ENCODE data around the gene VAT1. TPM values are rescaled to one million over a fixed set of nuclear protein-coding genes. Genes with fewer than 3 reads are reported as not detected.

Gene VAT1
- total RNA-seq, 1 donor from 2014 or later, result 413 TPM

- H3K27me3 Mint-ChIP-seq (ENCODE audit: low read depth, unreplicated experiment), result no peaks in the 10 kb centered on the region
- H3K4me3 Mint-ChIP-seq (ENCODE audit: unreplicated experiment), result no peak overlapping the region
- Histone ChIP-seq H3K4me2 (ENCODE audit: low read length) (no peak overlapping the region), H3K79me2 (ENCODE audit: insufficient read depth, low read length) (peaks cover 6% of the 10 kb centered on the region), H3K4me3 (ENCODE audit: insufficient read depth, low read depth, low read length) (no peak overlapping the region), H3K9ac (ENCODE audit: low read length) (no peak overlapping the region), H3K36me3 (ENCODE audit: insufficient read depth, low read length) (no peaks in the 10 kb centered on the region), H2AFZ (ENCODE audit: low read depth, low read length) (no peak overlapping the region), H3K27ac (ENCODE audit: low read depth, low read length) (no peak overlapping the region), H3K4me1 (ENCODE audit: insufficient read depth, low read length) (no peaks in the 10 kb centered on the region), H3K27me3 (ENCODE audit: insufficient read depth, low read length) (no peaks in the 10 kb centered on the region), H4K20me1 (ENCODE audit: insufficient read depth, low read length) (no peaks in the 10 kb centered on the region), H3K9me3 (ENCODE audit: insufficient read depth, low read depth, low read length) (no peaks in the 10 kb centered on the region)
- TF ChIP-seq CTCF (IDR thresholded peaks at IDR 0.05; ENCODE audit: insufficient read depth, low read depth, low read length), result no peak
- no peak for TF ChIP-seq EZH2 (IDR thresholded peaks at IDR 0.05; ENCODE audit: insufficient read depth, low read length)
- FAIRE-seq (no peak), DNase-seq (ENCODE audit: low read depth) (no peak)
- H3K27ac Mint-ChIP-seq (ENCODE audit: unreplicated experiment), result no peak overlapping the region
- H3K4me1 Mint-ChIP-seq (ENCODE audit: low read depth, unreplicated experiment), result no peaks in the 10 kb centered on the region
- H3K9me3 Mint-ChIP-seq (ENCODE audit: unreplicated experiment), result no peaks in the 10 kb centered on the region
- H3K36me3 Mint-ChIP-seq (ENCODE audit: low read depth, unreplicated experiment), result peaks cover 3% of the 10 kb centered on the region
These were observed 53.1 kb downstream of the VAT1 start for GRCh38 chr17:42969001-42969581.

GRCh38 chr17:42967925-42968324 lies 54.3 kb downstream of the VAT1 start:
- TF ChIP-seq EZH2 (IDR thresholded peaks at IDR 0.05; ENCODE audit: insufficient read depth, low read length) (no peak), CTCF (IDR thresholded peaks at IDR 0.05; ENCODE audit: insufficient read depth, low read depth, low read length) (no peak)
- no peaks in the 10 kb centered on the region for H3K27me3 Mint-ChIP-seq (ENCODE audit: low read depth, unreplicated experiment)
- DNase-seq (ENCODE audit: low read depth), result no peak

More at GRCh38 chr17:42967925-42968324, 54.3 kb downstream of the VAT1 start:
- Histone ChIP-seq H3K27ac (ENCODE audit: low read depth, low read length) (no peak overlapping the region), H3K4me3 (ENCODE audit: insufficient read depth, low read depth, low read length) (no peak overlapping the region), H3K27me3 (ENCODE audit: insufficient read depth, low read length) (no peaks in the 10 kb centered on the region), H4K20me1 (ENCODE audit: insufficient read depth, low read length) (no peaks in the 10 kb centered on the region), H2AFZ (ENCODE audit: low read depth, low read length) (no peak overlapping the region), H3K4me1 (ENCODE audit: insufficient read depth, low read length) (peaks cover 5% of the 10 kb centered on the region), H3K9me3 (ENCODE audit: insufficient read depth, low read depth, low read length) (no peaks in the 10 kb centered on the region), H3K4me2 (ENCODE audit: low read length) (no peak overlapping the region), H3K79me2 (ENCODE audit: insufficient read depth, low read length) (peaks cover 16% of the 10 kb centered on the region), H3K9ac (ENCODE audit: low read length) (no peak overlapping the region), H3K36me3 (ENCODE audit: insufficient read depth, low read length) (no peaks in the 10 kb centered on the region)
- H3K4me1 Mint-ChIP-seq (ENCODE audit: low read depth, unreplicated experiment), result peaks cover 4% of the 10 kb centered on the region
- H3K36me3 Mint-ChIP-seq (ENCODE audit: low read depth, unreplicated experiment), result peaks cover 3% of the 10 kb centered on the region
- no peak for FAIRE-seq
- no peak overlapping the region for H3K27ac Mint-ChIP-seq (ENCODE audit: unreplicated experiment)
- no peak overlapping the region for H3K4me3 Mint-ChIP-seq (ENCODE audit: unreplicated experiment)
- no peaks in the 10 kb centered on the region for H3K9me3 Mint-ChIP-seq (ENCODE audit: unreplicated experiment)

Other genes with a start within 250 kb of the VAT1 start
- 49.5 and 53.2 TPM in 2 replicates for gene VPS25, start 248.9 kb downstream of the VAT1 start, total RNA-seq
- gene WNK4, start 241.8 kb downstream of the VAT1 start, total RNA-seq, result 22.8 and 34.8 TPM in 2 replicates
- gene COA3, start 223.7 kb downstream of the VAT1 start, total RNA-seq, result 31.8 and 34.3 TPM in 2 replicates
- gene CNTD1, start 223.5 kb downstream of the VAT1 start, total RNA-seq, result not detected in 2 replicates
- gene BECN1, start 198.1 kb downstream of the VAT1 start, total RNA-seq, result 79.8 and 87.6 TPM in 2 replicates
- gene PSME3, start 189.0 kb downstream of the VAT1 start, total RNA-seq, result 131 and 152 TPM in 2 replicates
- gene AOC2, start 177.8 kb downstream of the VAT1 start, total RNA-seq, result 4.1 and 5.0 TPM in 2 replicates
- 1.1 and 1.5 TPM in 2 replicates for gene AOC3, start 171.2 kb downstream of the VAT1 start, total RNA-seq
- gene G6PC1, start 121.6 kb downstream of the VAT1 start, total RNA-seq, result not detected in 2 replicates
- gene AARSD1, start 57.9 kb downstream of the VAT1 start, total RNA-seq, result 42.8 and 45.2 TPM in 2 replicates
- 5.1 and 5.8 TPM in 2 replicates for gene PTGES3L, start 42.3 kb downstream of the VAT1 start, total RNA-seq
- gene RUNDC1, start 41.8 kb downstream of the VAT1 start, total RNA-seq, result 13.2 and 13.8 TPM in 2 replicates
- gene RPL27, start 24.0 kb downstream of the VAT1 start, total RNA-seq, result 993 and 1,032 TPM in 2 replicates
- gene IFI35, start 15.6 kb downstream of the VAT1 start, total RNA-seq, result 60.5 and 72.8 TPM in 2 replicates
- gene RND2, start 2.8 kb upstream of the VAT1 start, total RNA-seq, result 1.3 and 2.3 TPM in 2 replicates
- 3.6 and 6.0 TPM in 2 replicates for gene BRCA1, start 103.0 kb upstream of the VAT1 start, total RNA-seq
- 46.8 and 53.6 TPM in 2 replicates for gene NBR1, start 148.8 kb upstream of the VAT1 start, total RNA-seq
- 10.1 and 11.4 TPM in 2 replicates for gene TMEM106A, start 189.5 kb upstream of the VAT1 start, total RNA-seq
- not detected in 2 replicates for gene CCDC200, start 206.2 kb upstream of the VAT1 start, total RNA-seq
- 4,186 and 4,812 TPM in 2 replicates for gene RNU2-1, start 211.6 kb upstream of the VAT1 start, total RNA-seq

All from astrocyte (in vitro differentiated cells and primary cell).